Tibial nerve (tissue), 4 donors: Measurements from ENCODE around the gene MPST.

Experiments
- CTCF ChIP-seq, 5 experiments: fragments of 200-600 bp in 3 of 5; fragments of 450-650 bp in 2 of 5; sonication (generic) in 3 of 5; IDR thresholded peaks; one replicate each; pipeline ENCODE4 v1.5.1; 2016 to 2019; ENCODE audit warnings: antibody characterized with exemption in 5 of 5, mild to moderate bottlenecking in 3 of 5, moderate library complexity in 2 of 5
- EP300 ChIP-seq, 2 donors: sonication (generic); formaldehyde crosslinking; IDR thresholded peaks; one replicate each; pipeline ENCODE4 v1.6.1; 2017; ENCODE audit warnings: antibody characterized with exemption in 2 of 2, mild to moderate bottlenecking in 1 of 2
- POLR2A ChIP-seq, 2 donors: fragments of 450-650 bp; IDR thresholded peaks; one replicate each; pipeline ENCODE4 v1.6.1; 2017; ENCODE audit warnings: antibody characterized with exemption in 2 of 2, mild to moderate bottlenecking in 2 of 2, moderate library complexity in 2 of 2

GRCh38 chr22:36990457-36990856 is 29.1 kb upstream of the MPST start:
- no peak for TF ChIP-seq CTCF (IDR thresholded peaks at IDR 0.05)
- no peak for TF ChIP-seq POLR2A (IDR thresholded peaks at IDR 0.05)
- no peak for TF ChIP-seq EP300 (IDR thresholded peaks at IDR 0.05)
